Osteocyte (in vitro differentiated cells): ENCODE measurements around the gene MRPL55. TPM values are rescaled to one million over a fixed set of nuclear protein-coding genes. Genes with fewer than 3 reads are reported as not detected.

ENCODE experiments used
- DNase-seq: peaks from one replicate; pipeline ENCODE4 v3.0.0; 2021; ENCODE audit warnings: mixed read lengths; ENCODE audit not compliant: unreplicated experiment; ENCODE audit errors: extremely low spot score
- H3K27ac Mint-ChIP-seq: one replicate; pipeline ENCODE4 v1.8.0; 2021; ENCODE audit warnings: mild to moderate bottlenecking, mixed read lengths; ENCODE audit not compliant: unreplicated experiment
- H3K27me3 Mint-ChIP-seq: one replicate; pipeline ENCODE4 v1.8.0; 2021; ENCODE audit warnings: mixed read lengths; ENCODE audit not compliant: unreplicated experiment
- H3K36me3 Mint-ChIP-seq: one replicate; pipeline ENCODE4 v1.8.0; 2021; ENCODE audit warnings: mixed read lengths; ENCODE audit not compliant: unreplicated experiment
- H3K4me1 Mint-ChIP-seq: one replicate; pipeline ENCODE4 v1.8.0; 2021; ENCODE audit warnings: mixed read lengths; ENCODE audit not compliant: unreplicated experiment
- H3K4me3 Mint-ChIP-seq: one replicate; pipeline ENCODE4 v1.8.0; 2021; ENCODE audit warnings: mild to moderate bottlenecking, moderate library complexity, mixed read lengths; ENCODE audit not compliant: unreplicated experiment
- H3K9me3 Mint-ChIP-seq: one replicate; pipeline ENCODE4 v1.8.0; 2021; ENCODE audit warnings: mixed read lengths; ENCODE audit not compliant: unreplicated experiment
- total RNA-seq: library from RNA; stranded (reverse); gene quantifications from 2 replicates; pipeline ENCODE4 v1.2.1, GENCODE V29; 2021
- TF ChIP-seq, protein P1 (sequence below): fragments of 200-600 bp; sonication (generic); IDR thresholded peaks from 2 replicates; pipeline ENCODE4 v1.5.0; 2021; ENCODE audit warnings: antibody characterized with exemption, mild to moderate bottlenecking, moderate library complexity

The MRPL55 gene
- total RNA-seq, 1 donor from 2014 or later, result 46.1 TPM

DNA sequence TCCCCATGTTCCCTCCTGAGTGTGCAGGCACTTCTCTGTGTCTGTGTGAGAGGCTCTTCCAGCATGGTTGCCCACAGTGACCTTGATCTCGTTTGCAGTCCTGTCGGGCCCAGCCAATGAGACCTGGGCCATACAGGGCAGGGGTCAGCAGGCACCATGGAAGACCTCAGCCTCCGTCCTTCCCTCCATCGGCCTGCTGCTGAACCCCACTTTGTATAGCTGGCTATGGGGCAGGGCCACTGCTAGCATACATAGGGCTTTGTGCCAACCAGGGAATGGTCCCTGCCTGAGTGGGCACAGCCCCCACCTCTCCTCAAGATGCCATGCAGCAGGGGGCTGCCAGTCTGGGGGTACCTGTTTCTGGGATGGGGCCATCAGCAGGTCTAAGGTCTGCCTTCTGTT is 9.8 kb downstream of the MRPL55 start:
- Mint-ChIP-seq H3K36me3 (peaks cover 32% of the 10 kb centered on the region), H3K4me1 (peaks cover 16% of the 10 kb centered on the region), H3K9me3 (peaks cover 14% of the 10 kb centered on the region), H3K4me3 (no peak overlapping the region), H3K27ac (no peak overlapping the region), H3K27me3 (no peaks in the 10 kb centered on the region)
- TF ChIP-seq, protein P1, sequence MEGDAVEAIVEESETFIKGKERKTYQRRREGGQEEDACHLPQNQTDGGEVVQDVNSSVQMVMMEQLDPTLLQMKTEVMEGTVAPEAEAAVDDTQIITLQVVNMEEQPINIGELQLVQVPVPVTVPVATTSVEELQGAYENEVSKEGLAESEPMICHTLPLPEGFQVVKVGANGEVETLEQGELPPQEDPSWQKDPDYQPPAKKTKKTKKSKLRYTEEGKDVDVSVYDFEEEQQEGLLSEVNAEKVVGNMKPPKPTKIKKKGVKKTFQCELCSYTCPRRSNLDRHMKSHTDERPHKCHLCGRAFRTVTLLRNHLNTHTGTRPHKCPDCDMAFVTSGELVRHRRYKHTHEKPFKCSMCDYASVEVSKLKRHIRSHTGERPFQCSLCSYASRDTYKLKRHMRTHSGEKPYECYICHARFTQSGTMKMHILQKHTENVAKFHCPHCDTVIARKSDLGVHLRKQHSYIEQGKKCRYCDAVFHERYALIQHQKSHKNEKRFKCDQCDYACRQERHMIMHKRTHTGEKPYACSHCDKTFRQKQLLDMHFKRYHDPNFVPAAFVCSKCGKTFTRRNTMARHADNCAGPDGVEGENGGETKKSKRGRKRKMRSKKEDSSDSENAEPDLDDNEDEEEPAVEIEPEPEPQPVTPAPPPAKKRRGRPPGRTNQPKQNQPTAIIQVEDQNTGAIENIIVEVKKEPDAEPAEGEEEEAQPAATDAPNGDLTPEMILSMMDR, result no peak
- DNase-seq, result no peak

GRCh38 chr1:228098323-228098931 is 10.7 kb downstream of the MRPL55 start:
- Mint-ChIP-seq H3K4me1 (peaks cover 11% of the 10 kb centered on the region), H3K4me3 (no peak overlapping the region), H3K9me3 (peaks cover 14% of the 10 kb centered on the region), H3K27me3 (no peaks in the 10 kb centered on the region), H3K27ac (no peak overlapping the region), H3K36me3 (peaks cover 32% of the 10 kb centered on the region)
- TF ChIP-seq, protein P1, result no peak
- DNase-seq, result no peak

DNA sequence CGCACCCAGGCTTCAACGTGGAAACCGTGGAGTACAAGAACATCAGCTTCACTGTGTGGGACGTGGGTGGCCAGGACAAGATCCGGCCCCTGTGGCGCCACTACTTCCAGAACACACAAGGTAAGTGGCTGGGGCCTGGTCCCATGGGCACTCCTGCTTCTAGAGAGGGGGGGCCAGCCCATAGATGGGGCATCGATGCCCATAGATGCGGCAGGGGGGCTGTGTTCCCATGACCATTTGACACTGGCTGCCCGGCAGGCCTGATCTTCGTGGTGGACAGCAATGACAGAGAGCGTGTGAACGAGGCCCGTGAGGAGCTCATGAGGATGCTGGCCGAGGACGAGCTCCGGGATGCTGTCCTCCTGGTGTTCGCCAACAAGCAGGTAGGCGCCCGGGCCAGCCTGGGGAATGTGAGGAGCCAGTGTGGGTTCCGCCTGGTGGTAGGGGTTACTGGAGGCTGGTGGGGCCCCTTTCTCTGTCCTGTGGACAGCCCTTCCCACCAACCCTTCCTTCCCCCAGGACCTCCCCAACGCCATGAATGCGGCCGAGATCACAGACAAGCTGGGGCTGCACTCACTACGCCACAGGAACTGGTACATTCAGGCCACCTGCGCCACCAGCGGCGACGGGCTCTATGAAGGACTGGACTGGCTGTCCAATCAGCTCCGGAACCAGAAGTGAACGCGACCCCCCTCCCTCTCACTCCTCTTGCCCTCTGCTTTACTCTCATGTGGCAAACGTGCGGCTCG is 11.6 kb downstream of the MRPL55 start:
- no peaks in the 10 kb centered on the region for H3K27me3 Mint-ChIP-seq
- no peak for DNase-seq
- H3K36me3 Mint-ChIP-seq, result peaks cover 32% of the 10 kb centered on the region
- no peak overlapping the region for H3K4me3 Mint-ChIP-seq
- H3K27ac Mint-ChIP-seq, result no peak overlapping the region
- TF ChIP-seq, protein P1, result no peak
- peaks cover 14% of the 10 kb centered on the region for H3K9me3 Mint-ChIP-seq
- H3K4me1 Mint-ChIP-seq, result peaks cover 6% of the 10 kb centered on the region

DNA sequence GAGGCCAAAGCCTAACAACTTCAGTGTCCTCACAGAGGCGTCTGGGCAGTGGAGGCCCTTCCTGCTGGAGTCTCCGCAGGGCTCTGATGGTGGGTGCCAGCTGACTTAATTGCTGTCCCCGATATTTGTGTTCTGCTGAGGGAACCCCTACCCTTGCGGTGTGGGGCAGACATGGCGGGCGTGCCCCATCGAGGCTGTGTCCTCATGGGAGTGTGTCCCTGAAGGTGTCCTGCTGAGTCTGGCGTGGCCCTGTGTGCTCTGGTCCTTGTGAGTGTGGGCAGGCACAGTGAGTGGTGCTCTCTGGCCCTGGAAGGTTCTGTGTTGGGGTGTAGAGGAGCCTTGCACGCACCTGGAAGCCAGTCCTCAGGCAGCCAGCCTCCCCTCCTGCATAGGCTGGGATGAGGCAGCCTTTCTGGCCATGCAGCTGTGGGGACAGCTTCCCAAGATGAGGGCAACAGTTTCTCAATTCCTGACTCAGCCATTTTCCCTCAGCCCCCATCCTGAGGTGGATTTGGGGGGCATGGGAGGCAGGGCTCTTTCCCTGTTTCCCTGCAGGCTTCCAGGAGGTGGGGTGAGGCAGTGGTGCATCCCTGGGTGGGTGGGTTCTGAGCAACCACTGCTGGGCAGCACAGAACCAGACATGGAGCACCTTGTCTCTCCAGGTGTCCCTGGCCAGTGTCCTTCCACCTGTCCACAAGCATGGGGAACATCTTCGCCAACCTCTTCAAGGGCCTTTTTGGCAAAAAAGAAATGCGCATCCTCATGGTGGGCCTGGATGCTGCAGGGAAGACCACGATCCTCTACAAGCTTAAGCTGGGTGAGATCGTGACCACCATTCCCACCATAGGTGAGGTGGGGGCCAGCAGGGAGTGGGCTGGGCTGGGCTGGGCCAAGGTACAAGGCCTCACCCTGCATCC is 12.4 kb downstream of the MRPL55 start:
- TF ChIP-seq, protein P1, result no peak

More for the DNA sequence above, 12.4 kb downstream of the MRPL55 start:
- Mint-ChIP-seq H3K9me3 (peaks cover 14% of the 10 kb centered on the region), H3K36me3 (peaks cover 32% of the 10 kb centered on the region), H3K27me3 (no peaks in the 10 kb centered on the region), H3K27ac (no peak overlapping the region), H3K4me3 (no peak overlapping the region), H3K4me1 (peaks cover 6% of the 10 kb centered on the region)
- DNase-seq, result no peak
